CD4-positive, alpha-beta T cell treated with Interleukin-10 for 1 hour (primary cell): ENCODE results near the gene FAM72C.
"Not testable (repeated sequence)": the region's sequence is repeated elsewhere in the genome, so short reads cannot be mapped to it uniquely, and the experiment has no call there.

Experiments used
- DNase-seq: peaks from one replicate; pipeline ENCODE4 v3.0.0-alpha.2; 2020

Gene FAM72C

GRCh38 chr1:143984721-143985473 is 13.1 kb upstream of the FAM72C start:
- not testable (repeated sequence) for DNase-seq

- DNase-seq, result not testable (repeated sequence)
Observed at GRCh38 chr1:143974416-143974815, 2.6 kb upstream of the FAM72C start.

- peak; percentile 0 for DNase-seq
Observed at GRCh38 chr1:143973876-143974414, 2.2 kb upstream of the FAM72C start.

- DNase-seq, result not testable (repeated sequence)
Observed at GRCh38 chr1:143972753-143973326, 1.1 kb upstream of the FAM72C start.

GRCh38 chr1:143965860-143966259 is 5.9 kb downstream of the FAM72C start:
- DNase-seq, result not testable (repeated sequence)

GRCh38 chr1:143964294-143964693 is 7.5 kb downstream of the FAM72C start:
- DNase-seq, result not testable (repeated sequence)

- DNase-seq, result not testable (repeated sequence)
Observed at GRCh38 chr1:143955930-143956329, 15.9 kb downstream of the FAM72C start.

GRCh38 chr1:143952913-143953312 is 18.9 kb downstream of the FAM72C start:
- DNase-seq, result not testable (repeated sequence)

GRCh38 chr1:143951485-143952391 is 20.0 kb downstream of the FAM72C start:
- DNase-seq, result not testable (repeated sequence)

- DNase-seq, result not testable (repeated sequence)
Observed at GRCh38 chr1:143947749-143948148, 24.0 kb downstream of the FAM72C start.

- not testable (repeated sequence) for DNase-seq
Observed at GRCh38 chr1:143945253-143945652, 26.5 kb downstream of the FAM72C start.

GRCh38 chr1:143944576-143945240 is 27.1 kb downstream of the FAM72C start:
- DNase-seq, result not testable (repeated sequence)

GRCh38 chr1:143943319-143943978 is 28.3 kb downstream of the FAM72C start:
- DNase-seq, result not testable (repeated sequence)

- DNase-seq, result not testable (repeated sequence)
Observed at GRCh38 chr1:143942238-143942860, 29.4 kb downstream of the FAM72C start.

- DNase-seq, result not testable (repeated sequence)
Observed at GRCh38 chr1:143939666-143940065, 32.1 kb downstream of the FAM72C start.

GRCh38 chr1:143938922-143939321 is 32.9 kb downstream of the FAM72C start:
- not testable (repeated sequence) for DNase-seq

- DNase-seq, result peak; percentile 59
Observed at GRCh38 chr1:143936457-143937115, 35.2 kb downstream of the FAM72C start.

GRCh38 chr1:143919127-143919526 is 52.7 kb downstream of the FAM72C start:
- not testable (repeated sequence) for DNase-seq

- not testable (repeated sequence) for DNase-seq
Observed at GRCh38 chr1:143918552-143918951, 53.2 kb downstream of the FAM72C start.

GRCh38 chr1:143913705-143914104 is 58.1 kb downstream of the FAM72C start:
- not testable (repeated sequence) for DNase-seq
